Activated CD8-positive, alpha-beta memory T cell treated with anti-CD3 and anti-CD28 coated beads, Interleukin-2, amount 50 U/mL, for 48 hours (primary cell): ENCODE data around the gene RIPK3.
"Not testable (repeated sequence)": the region's sequence is repeated elsewhere in the genome, so short reads cannot be mapped to it uniquely, and the experiment has no call there.

Experiments
- DNase-seq: peaks from one replicate; pipeline ENCODE4 v3.0.0-alpha.2; 2020

RIPK3 gene

DNA sequence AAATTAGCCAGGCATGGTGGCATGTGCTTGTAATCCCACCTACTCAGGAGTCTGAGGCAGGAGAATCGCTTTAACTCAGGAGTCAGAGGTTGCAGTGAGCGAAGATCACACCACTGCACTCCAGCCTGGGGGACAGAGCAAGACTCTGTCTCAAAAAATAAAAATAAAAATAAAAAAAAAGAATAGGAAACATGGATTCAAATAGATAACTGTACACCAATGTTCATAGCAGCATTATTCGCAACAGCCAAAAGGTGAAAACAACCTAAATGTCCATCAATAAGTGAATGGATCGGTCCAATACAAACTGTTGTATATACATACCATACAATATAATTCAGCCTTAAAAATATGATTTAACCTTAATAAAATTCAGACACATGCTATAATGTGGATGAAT is 3.1 kb upstream of the RIPK3 start:
- DNase-seq: no peak

DNA sequence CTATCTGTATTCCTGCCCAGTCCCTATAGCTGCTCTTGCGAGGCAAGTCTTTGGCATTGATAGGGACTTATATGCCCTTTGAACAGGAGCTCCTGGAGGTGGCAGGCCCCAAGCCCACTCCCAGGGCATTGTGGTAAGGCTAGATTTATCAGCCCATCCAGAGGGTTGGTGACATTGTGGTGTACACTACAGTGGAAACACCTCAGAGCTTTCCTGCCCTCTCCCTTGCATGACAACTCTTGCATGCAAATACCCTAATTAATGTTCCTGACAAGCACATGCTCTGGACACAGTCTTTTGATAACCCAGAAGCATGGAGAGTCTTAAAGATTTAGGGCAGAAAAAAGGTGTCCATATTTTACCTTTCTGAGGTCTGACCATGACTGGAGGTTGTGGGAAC is 815 bp upstream of the RIPK3 start:
- no peak for DNase-seq

DNA sequence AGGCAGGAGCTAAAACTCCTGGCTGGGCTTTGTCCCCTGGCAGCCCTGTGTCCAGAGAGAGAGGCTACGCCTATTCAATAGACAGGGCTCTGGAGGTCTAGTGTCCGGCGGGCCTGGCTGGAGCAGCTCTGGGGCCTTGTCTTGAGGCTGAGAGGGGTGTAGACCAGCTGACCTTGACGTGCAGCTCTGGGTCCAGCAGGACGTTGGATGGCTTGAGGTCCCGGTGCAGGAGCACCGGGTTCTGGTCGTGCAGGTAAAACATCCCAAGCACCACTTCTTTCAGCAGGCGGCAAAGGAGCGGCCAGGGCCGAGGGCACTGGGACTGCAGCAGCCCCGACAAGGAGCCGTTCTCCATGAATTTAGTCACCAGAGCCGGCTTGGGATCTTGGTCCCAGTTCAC is 948 bp downstream of the RIPK3 start:
- no peak for DNase-seq

DNA sequence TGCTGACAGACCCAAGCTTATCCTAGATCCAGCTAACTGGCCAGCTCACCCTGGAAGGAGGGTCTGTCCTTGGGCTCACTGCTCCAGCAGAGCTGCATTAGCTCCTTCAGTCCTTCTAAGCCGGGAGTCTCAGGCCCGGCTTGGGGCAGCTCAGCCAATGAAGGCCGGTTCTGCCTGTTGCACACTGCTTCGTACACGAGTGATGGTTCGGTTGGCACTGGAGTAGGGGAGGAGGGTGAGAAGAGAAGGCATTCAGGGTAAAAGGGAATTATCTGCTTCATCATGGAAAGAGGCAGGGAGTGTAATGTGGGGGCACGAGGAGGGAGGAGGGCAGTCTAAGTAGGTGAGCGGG is 2.0 kb downstream of the RIPK3 start:
- no peak for DNase-seq

DNA sequence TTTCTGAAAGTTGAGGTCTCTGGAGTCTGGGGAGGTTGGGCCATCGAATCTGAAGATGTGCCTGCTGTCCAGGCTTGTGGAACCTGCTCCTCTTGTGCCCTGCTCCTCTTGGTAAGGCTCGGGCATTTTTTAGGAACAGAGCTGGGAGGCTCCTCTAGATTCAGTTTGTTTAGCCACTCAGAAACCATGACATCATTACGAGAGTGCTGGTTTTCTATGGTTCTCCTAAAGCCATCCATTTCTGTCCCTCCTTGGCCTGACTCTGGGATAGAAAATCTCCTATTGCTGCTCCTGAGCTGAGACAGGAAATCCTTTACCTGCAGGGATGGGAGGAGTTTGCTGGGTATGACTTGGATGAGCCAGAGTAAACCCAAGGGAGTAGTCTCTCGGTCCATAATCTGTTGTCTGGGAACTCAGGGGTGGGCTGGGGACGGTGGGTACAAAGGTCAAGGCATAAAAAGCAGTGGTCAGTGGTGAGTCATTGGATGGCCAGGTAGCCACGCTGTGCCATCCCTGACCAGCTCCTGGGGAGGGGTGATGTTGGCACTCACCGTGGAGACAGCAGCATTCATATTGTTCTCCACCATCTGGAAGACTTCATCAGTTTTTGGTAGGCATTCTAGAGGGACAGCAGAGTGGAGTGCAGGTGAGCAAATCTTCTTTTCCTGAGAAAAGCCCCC is 2.5 kb downstream of the RIPK3 start:
- DNase-seq: no peak

DNA sequence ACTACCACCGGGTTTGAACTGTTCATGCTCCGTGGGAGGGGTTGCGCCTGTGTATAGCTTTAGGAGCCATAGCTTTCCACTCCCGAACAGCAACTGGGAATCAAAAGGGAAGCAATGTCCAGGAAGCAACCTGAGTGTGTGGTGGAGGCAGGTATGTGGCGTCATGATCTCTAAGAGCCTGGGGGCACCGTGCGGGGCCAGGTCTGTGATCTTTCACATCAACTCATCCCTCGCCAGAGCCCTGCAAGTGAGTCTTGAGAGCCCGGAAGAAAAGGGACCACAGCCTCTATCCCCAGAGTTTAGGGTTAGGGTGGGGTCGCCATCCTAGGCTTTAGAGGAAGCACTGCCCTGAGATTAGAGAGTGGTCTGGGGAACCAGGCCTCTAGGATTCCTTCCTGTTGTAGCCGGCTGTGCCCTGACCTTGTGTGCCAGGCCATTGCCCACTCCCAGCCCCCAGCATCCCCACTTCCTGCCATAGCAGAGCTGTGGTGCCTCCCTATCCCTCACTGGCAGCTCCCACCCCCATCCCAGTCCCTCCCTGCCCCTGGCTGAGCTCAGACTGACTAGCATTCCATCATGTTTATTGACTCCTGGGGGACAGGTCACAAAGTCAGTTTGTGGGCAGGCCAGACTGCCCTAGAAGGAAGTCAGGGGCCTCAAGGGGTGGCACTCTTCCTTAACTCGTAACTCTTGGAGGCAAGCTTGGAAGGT is 4.2 kb downstream of the RIPK3 start:
- DNase-seq: no peak

DNA sequence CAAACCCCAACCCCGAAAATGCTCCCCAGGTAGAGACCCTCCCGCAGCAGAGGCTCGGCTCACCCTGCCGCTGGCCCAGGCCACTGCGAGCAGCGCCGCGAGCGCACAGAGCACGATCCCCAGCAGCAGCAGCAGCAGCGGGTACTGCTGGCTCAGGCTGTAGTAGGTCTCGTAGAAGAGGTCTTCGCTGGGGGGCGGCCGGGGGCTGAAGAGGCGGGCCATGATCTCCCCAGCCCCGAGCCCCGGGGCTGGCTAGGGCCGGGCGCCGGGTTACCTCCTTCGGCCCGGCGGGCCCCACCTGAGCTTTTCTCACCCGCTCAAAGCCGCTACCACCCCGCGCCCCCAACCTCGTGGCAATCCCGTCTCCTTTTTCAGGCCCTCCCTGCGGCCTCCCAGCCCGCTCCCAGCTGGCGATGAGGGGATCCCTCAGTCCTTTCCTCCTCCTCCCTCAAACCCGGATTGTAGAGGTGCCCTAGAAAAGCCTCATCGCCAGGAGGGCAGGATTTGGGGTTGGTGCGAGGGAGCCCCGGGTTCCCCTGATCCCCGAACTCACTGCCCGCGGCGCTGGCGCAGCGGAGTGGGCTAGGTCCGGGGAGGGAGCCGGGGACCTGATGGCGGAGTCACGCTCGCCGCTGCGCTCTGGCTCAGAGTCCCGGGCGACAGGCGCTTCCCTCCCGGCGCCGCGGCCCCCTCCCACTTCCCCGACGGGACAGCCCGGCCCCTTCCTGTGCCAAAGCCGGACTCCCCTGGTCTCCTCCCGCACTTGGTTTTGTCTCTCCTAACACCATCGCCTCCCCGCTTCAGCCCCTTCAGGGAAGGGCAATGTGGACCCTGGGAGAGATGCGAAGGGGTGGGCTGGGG is 5.1 kb downstream of the RIPK3 start, which contains the start of gene ADCY4:
ADCY4 (minus strand) TSS at position 641 of the 861 bp plus-strand sequence; CDS start at position 222, 419 bp downstream.
- DNase-seq: no peak

DNA sequence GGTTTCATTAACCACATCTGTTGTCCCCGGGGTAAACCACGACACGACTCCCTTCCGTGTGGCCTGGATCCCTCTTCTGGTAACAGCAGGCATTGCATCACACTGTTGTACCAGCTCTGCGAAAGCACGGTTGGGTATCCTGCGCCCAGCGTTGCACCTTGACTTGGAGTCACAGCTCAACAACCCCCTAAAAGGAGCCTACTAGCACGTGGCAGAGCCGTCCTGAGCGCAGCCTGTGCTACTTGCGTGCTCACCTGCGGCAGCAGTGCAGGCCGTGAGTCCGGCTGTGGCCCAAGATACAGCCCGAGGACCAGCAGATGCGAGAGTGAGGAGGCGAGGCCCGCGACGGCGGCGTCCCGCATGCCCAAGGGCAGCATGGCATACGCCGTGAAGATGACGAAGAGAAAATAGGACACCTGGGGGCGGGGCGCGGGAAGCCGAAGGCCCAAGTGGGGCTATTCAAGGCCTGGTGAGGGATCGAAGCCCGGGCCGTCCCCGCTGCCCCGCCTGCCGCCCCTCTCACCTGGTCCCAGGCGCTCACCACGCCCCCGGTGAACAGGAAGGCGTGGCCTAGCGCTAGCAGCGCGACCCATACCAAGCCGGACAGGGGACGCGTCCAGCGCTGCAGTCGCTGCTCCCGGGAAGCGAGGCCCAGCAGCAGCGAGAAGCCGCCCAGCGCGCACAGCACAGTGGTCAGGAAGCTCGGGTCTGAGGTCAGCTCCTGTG is 7.4 kb downstream of the RIPK3 start:
- peak; percentile 83 for DNase-seq

DNA sequence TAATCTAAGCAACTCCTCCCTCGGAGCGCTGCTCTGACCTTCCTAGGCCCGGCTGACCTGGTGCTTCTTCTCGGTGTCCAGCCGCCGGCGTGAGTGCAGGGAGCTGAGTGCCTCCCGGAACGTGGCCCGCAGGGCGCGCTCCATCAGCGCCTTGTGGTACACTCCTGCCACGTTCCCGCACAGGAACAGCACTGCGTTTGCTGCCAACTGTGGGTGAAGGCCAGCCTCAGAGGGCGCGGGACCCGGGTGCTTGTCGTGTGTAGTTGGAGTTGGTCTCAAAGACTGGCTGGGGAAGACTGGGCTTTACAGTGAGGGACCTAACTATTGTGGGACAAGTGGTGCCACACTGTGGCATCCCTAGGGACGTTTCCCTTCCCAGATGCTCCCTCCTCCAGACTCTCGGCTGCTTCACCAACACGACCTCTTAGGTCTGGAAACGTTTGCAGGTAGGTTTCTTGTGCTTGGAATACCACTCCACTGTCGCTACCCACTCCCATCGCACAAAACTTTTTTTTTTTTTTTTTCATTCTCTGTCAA is 8.0 kb downstream of the RIPK3 start:
- no peak for DNase-seq

DNA sequence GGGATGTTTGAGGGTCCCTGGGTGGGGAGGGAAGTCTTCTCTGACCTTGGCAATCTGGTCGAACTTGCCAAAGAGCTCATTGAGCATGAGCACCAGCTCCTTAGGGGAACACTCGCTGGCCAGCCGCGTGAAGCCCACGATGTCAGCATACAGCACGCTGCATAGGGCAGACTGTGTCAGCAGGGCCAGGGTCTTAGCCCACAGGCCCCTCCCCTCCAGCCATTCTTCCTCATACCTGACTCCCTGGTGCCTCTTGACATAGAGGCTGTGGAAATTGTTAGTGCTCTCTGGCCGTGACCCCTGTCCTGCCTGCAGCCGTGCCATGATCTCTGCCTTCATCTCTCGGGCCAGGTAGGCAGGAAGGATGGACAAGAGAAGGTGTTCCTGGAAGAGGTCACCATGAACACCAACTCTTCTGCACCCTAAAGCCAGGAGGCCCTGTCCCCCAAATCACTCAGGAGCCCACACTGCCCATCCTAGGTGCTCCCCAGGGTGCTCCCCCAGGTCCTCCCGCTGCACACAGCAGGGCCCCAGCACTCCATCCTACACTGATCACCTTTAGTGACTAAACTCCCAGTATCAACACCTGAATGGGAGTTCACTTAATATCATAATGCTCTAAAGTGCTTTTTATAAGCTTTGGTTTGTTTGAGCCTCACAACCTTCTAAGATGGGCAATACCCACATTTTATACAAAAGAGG is 8.7 kb downstream of the RIPK3 start:
- no peak for DNase-seq

DNA sequence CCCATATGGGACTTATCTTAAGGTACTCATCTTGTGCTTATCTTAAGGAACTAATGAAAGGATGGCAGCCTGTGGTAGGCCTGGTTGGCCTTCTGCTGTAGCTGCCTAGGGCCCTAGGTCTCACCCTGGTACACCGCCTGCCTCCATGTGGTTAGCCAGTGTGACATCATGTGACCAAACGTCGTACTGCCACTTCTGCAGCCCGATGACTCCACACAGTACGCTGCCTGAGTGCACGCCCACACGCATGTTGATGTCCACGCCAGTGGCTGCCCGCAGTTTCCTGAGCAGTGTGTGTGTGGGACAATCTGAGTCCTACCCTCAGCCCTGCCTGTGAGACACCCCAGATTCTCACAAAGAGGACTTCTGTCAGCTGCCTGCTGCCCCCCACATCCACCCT is 10.1 kb downstream of the RIPK3 start:
- peak; percentile 71 for DNase-seq

DNA sequence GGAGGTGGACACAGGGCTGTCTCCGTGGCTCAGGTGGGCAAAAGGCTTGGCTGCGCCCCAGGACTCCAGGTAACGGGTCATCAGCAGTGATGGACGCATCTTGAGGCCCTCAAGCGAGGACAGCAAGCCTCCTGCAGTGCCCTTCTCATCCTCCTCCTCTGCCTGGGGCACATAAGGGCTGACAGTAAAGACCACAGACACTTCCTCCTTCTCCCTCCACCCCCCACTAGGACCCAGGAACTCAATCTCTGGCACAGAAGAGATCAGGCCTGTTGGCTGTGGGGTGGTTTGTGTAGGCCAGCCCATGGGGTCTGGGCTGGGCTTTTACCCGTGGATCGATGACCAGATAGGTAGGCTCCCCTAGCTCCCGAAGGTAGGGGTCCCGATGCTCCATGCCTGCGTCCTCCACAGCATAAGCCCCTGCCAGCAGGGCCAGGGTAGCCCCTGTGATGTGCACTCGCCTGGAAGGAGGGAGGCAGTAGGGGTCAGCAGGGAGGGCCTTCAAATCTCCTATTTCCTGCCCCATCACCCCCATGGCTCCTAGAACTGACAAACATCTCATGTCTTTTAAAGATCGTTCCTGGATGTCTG is 10.6 kb downstream of the RIPK3 start:
- no peak for DNase-seq

DNA sequence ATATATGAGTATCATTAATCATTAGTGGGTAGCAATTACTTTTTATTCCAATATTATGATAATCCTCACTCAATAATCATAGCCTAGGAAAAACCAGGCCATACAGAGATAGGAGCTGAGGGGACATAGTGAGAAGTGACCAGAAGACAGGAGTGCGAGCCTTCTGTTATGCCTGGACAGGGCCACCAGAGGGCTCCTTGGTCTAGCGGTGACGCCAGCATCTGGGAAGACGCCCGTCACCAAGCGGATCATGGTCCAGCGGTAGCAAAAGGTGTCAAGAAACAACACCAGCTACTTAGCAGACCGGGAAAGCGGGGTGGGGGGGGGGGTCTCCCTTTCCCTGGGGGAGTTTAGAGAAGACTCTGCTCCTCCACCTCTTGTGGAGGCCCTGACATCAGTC is 11.9 kb downstream of the RIPK3 start:
- not testable (repeated sequence) for DNase-seq

DNA sequence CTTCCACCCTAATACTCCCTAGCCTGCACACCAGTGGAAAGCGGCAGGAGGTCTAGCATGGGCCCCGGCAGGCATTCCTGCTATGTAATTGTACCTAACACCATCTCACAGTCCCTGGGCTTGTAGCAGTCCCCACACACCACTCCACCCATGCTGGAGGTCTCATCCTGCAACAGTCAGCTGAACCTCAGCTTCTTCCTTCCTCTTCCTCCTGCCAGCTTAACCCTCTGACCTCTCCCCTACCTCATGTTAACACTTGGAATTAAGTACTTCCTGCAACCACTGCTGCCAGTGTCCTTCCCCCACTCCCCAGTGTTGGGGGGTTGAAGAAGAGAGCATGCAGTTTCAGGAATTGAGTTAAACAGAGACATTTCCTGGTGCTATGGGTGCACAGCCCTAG is 12.5 kb downstream of the RIPK3 start:
- no peak for DNase-seq

DNA sequence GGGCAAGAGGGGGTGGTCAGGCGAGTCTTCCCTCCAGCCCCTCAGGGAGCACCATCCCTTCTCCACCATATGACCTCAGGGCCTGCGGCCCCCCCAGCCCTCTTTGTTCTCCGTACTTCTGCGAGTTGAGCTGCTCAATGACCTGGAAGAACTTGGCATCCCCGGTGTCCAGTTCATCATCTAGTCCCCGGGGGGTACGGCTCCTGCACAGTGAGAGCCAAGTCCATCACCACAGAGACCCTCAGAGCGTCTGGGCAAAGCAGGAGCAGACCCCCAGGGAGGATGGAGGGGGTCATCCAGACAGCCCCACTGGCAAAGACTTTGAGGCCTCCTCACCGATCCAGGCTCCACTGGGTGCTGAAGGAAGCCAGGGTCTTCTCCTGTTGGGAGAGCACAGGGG is 13.8 kb downstream of the RIPK3 start:
- no peak for DNase-seq

DNA sequence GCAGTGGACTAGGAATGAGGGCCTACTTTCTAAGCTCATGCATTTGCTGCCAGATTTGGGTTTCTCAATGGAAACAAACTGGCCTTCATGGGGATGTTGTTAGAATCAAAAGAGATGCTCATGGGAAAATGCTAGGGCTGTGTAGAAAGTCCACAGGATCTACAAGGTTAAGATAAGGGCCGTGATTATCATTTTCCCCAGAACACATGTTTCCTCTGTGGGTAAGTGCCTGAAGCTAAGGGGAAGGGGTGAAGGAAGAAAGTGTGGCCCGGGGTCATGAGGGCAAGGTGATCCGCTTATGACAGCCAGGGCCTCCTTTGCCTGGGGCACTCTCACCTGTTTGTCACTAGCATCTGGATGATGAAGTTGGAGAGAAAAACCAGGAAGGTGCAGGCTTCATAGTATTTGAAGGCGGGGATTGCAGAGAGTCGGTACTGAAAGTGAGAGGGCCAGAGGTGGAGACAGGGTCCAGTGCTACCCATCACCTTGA is 14.7 kb downstream of the RIPK3 start:
- DNase-seq: no peak

DNA sequence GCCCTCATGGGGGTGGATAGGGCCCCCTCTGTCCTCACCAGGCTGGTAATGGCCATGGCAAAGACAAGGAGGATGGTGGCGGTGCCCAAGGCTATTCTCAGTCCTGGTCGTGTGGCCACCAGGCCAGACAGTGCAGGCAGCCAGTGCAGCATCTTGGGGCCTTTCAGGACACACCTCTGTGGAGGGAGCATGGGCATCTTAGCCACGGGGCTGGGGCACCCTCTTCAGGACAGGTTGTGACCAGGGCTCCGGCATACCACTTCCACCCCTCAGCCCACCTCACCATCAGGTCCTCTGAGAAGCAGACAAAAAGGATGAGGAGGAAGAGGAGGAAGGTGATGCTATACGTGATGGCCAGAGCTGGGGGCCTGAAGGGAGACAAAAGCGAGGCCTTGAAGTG is 15.8 kb downstream of the RIPK3 start:
- DNase-seq: no peak

DNA sequence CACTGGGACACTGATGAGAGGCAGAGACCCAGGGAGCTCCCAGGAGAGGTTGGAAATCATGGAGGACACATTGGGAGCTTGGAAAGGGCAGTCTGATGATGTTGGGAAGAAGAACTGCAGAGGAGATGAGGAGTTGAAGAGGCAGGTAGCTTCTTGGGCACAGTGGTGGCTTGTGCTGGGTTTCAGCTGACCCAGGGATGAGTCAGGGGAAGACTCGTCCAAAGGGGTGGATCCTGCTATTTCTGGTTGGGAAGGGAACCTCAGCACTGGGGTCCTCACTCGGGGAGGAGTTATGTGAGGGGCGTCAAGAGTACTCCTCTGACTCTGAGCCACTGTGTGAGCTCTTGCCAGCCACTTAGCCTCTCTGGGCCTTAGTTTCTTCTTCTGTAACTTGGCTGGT is 16.4 kb downstream of the RIPK3 start:
- no peak for DNase-seq

DNA sequence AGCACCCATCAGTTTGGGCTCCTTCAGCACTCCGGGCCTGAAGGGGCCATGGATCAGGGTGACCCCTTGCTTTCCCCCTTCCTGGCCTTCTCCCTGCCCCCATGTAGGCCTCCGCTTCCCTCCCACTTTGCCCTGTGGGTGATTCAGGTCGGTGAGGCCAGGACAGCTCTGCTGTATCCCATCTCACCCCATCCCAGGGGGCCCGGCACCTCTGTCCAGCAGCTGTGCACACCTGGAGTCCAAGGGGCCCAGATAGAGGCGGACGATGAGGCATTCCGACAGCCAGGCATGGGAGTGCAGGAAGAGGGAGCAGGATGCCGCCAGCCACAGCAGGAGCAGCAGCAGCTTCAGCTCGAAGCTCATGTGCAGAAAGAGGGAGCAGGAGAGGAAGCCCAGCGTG is 17.1 kb downstream of the RIPK3 start:
- DNase-seq: no peak

DNA sequence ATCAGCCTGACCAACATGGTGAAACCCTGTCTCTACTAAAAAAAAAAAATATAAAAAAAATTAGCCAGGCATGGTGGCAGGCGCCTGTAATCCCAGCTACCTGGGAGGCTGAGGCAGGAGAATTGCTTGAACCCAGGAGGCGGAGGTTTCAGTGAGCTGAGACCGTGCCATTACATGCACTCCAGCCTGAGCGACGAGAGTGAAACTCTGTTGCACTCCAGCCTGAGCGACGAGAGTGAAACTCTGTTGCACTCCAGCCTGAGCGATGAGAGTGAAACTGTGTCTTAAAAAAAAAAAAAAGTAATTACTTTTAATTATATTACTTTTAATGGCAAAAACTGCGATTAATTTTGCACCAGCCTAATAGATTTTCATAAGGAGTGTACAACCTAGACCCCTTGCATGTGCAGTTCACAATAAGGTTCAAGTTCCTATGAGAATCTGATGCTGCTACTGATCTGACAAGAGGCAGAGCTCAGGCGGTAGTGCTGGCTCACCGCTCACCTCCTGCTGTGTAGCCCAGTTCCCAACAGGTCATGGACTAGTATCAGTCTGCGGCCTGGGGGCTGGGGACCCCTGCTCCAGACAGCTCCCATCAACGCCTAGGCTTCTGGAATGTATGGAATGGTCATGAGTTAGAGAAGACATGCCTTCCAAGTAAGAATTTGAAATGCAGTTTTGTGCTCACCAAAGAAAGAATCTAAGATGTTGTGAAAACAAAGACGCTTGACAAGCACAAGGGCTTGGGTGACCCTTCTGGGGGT is 18.4 kb downstream of the RIPK3 start:
- DNase-seq: no peak
